HCT116 (cell line): ENCODE data around the gene RRM1.

Source experiments
- CEBPB ChIP-seq: IDR thresholded peaks from 2 replicates; pipeline ENCODE4 v1.6.1; 2012; ENCODE audit warnings: low read depth
- EGR1 ChIP-seq: IDR thresholded peaks from 2 replicates; pipeline ENCODE4 v1.6.1; 2012; ENCODE audit warnings: low read depth
- ELF1 ChIP-seq: IDR thresholded peaks from 2 replicates; pipeline ENCODE4 v1.6.1; 2012; ENCODE audit warnings: low read depth, borderline replicate concordance
- EZH2 ChIP-seq: fragments of 200-600 bp; sonication (generic); IDR thresholded peaks from 2 replicates; pipeline ENCODE4 v1.6.1; 2017; ENCODE audit warnings: antibody characterized with exemption, mixed run types
- EZH2phosphoT487 ChIP-seq: fragments of 200-600 bp; IDR thresholded peaks from 2 replicates; pipeline ENCODE4 v1.6.1; 2018; ENCODE audit warnings: antibody characterized with exemption, borderline replicate concordance
- FOSL1 ChIP-seq: IDR thresholded peaks from 2 replicates; pipeline ENCODE4 v1.6.1; 2012; ENCODE audit warnings: low read depth
- JUND ChIP-seq: IDR thresholded peaks from 2 replicates; pipeline ENCODE4 v1.6.1; 2012
- POLR2A ChIP-seq: IDR thresholded peaks from 2 replicates; pipeline ENCODE4 v1.7.0; 2011; ENCODE audit warnings: borderline replicate concordance; ENCODE audit not compliant: insufficient read depth, insufficient read length; ENCODE audit errors: extremely low read depth
- POLR2AphosphoS5 ChIP-seq: IDR thresholded peaks from 2 replicates; pipeline ENCODE4 v1.6.1; 2011; ENCODE audit warnings: mild to moderate bottlenecking, low read depth, low read length, moderate library complexity
- RAD21 ChIP-seq: IDR thresholded peaks from 2 replicates; pipeline ENCODE4 v1.6.1; 2012; ENCODE audit warnings: low read depth, mild to moderate bottlenecking
- SIN3A ChIP-seq: IDR thresholded peaks from 2 replicates; pipeline ENCODE4 v1.6.1; 2012; ENCODE audit warnings: low read depth
- SRF ChIP-seq: IDR thresholded peaks from 2 replicates; pipeline ENCODE4 v1.6.1; 2012; ENCODE audit warnings: low read depth
- ZNF274 ChIP-seq: fragments of 200-500 bp; sonication (Bioruptor generic); IDR thresholded peaks from 2 replicates; pipeline ENCODE4 v1.6.1; 2014; ENCODE audit warnings: mild to moderate bottlenecking, low read depth, low read length, inconsistent platforms
- TF ChIP-seq, protein P1 (sequence below), 3 experiments: fragments of 200-600 bp in 1 of 3; sonication (generic) in 1 of 3; IDR thresholded peaks in 2 of 3; conservative IDR thresholded peaks in 1 of 3; 2 replicates each; pipeline ENCODE4 v1.5.1; 2012 to 2017; ENCODE audit warnings: low read depth in 2 of 3, low read length in 2 of 3, antibody characterized with exemption in 1 of 3, borderline replicate concordance in 1 of 3, control low read depth in 1 of 3, mild to moderate bottlenecking in 1 of 3, mixed read lengths in 1 of 3, mixed run types in 1 of 3, moderate library complexity in 1 of 3; ENCODE audit not compliant: insufficient read depth in 1 of 3

DNA sequence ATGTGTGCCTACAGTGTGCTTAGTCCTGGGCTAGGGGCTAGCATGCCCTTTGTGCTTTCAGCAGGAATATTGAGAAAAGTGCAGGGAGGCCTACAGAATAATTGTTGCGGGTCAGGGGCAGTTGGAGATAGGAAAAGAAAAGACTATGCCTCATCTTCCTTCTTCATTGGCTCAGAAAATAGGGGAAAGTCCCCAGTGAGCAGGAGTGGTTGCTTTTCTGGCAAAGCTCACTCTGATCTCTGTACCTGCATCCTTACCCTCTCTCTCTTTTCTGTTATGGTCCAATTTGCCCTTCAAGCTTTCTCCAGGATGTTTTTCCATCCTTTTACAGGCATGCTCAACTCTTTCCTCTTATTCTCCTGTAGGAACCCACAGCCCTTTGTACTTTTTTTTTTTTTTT is 29.5 kb upstream of the RRM1 start:
- TF ChIP-seq RAD21: no peak
- TF ChIP-seq SRF: no peak
- no peak for TF ChIP-seq POLR2A
- no peak for TF ChIP-seq ZNF274
- TF ChIP-seq ELF1: no peak
- no peak for TF ChIP-seq POLR2AphosphoS5
- TF ChIP-seq, protein P1, sequence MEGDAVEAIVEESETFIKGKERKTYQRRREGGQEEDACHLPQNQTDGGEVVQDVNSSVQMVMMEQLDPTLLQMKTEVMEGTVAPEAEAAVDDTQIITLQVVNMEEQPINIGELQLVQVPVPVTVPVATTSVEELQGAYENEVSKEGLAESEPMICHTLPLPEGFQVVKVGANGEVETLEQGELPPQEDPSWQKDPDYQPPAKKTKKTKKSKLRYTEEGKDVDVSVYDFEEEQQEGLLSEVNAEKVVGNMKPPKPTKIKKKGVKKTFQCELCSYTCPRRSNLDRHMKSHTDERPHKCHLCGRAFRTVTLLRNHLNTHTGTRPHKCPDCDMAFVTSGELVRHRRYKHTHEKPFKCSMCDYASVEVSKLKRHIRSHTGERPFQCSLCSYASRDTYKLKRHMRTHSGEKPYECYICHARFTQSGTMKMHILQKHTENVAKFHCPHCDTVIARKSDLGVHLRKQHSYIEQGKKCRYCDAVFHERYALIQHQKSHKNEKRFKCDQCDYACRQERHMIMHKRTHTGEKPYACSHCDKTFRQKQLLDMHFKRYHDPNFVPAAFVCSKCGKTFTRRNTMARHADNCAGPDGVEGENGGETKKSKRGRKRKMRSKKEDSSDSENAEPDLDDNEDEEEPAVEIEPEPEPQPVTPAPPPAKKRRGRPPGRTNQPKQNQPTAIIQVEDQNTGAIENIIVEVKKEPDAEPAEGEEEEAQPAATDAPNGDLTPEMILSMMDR (IDR thresholded peaks at IDR 0.05 in 2 of 3, conservative IDR thresholded peaks at IDR 0.05 in 1 of 3; ENCODE audit: borderline replicate concordance in 1 of 3, insufficient read depth in 1 of 3, low read depth in 2 of 3, low read length in 2 of 3): no peak
- TF ChIP-seq EZH2phosphoT487: no peak
- TF ChIP-seq SIN3A: no peak
- no peak for TF ChIP-seq EZH2
- no peak for TF ChIP-seq EGR1
- no peak for TF ChIP-seq FOSL1
- no peak for TF ChIP-seq JUND
- no peak for TF ChIP-seq CEBPB
